Measurements from ENCODE around the gene ALDH3A1. TPM values are rescaled to one million over a fixed set of nuclear protein-coding genes. Genes with fewer than 3 reads are reported as not detected.

ALDH3A1 gene
- total RNA-seq, 1 experiment from 2014 or later: 0.24 TPM

DNA sequence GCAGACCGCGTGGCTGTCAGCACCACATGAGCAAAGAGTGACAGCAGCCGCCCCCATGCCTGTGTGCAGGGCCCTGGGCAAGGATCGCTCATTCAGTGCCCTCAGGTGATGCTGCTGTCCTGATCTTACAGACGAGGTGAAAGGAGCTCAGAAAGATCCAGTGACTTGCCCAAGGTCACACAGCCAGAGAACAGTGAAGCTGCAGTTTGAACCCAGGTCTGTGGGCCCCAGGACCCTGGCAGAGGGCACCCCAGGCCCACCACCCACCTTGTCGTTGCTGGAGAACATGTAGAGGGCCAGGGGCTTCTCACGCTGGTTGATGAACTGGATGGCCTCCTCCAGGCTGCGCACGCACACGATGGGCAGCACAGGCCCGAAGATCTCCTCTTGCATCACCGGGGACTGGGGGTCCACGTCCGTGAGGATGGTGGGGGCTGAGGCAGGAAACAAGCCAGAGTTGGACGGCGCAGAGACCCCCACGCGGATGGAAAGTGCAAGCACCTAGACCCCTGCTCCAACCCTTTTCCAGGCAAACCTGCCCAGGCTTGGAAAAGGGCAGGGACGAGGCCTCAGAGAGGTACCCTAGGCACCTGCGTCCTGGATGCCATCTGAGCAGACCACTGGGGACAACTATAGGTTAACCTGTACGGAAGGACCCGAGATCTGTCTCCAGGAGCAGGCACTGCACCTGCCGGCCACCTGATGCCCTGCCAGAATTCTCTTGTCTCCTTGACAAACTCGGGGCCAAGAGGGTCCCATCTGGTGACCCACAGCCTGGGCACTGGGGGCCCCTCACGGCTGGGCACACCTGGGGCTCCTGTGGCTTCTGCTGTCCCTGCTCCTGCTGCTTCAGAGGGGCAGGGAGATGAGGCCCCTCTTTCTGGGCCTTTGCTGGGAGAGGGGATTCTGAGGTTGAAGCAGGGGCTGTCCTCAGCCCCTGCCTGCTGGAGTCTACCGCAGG is 8.6 kb downstream of the ALDH3A1 start:
- no peaks in the 10 kb centered on the region for H3K36me3 ChIP-seq (replicated peaks; ENCODE audit: control insufficient read depth, insufficient read depth, low read length)
- H3K4me3 ChIP-seq (ENCODE audit: insufficient read depth, low read depth, low read length): no peak overlapping the region
- DNase-seq: no peak
- no peaks in the 10 kb centered on the region for H3K27me3 ChIP-seq (ENCODE audit: control insufficient read depth, insufficient read depth, low read length)

DNA sequence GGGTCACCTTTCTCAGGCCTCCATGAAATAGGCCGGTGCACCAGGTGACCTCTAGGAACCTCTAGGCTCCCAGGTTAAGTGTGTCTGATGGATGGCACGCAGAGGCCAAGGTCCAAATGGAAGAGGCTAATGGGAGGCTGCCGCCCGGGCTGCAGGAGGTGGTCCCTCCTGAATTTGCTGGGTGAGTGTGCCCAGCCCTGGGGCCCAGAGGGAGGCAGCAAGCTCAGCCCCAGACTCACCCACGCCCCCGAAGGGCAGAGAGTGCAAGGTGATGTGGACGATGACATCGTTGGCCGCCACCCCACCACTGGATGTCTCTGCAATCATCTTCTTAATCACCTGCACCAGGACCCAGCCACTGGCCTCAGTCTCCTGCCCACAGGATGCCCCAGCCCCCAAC is 9.3 kb downstream of the ALDH3A1 start:
- Histone ChIP-seq H3K27me3 (ENCODE audit: control insufficient read depth, insufficient read depth, low read length) (no peaks in the 10 kb centered on the region), H3K36me3 (replicated peaks; ENCODE audit: control insufficient read depth, insufficient read depth, low read length) (no peaks in the 10 kb centered on the region), H3K4me3 (ENCODE audit: insufficient read depth, low read depth, low read length) (no peak overlapping the region)
- no peak for DNase-seq

DNA sequence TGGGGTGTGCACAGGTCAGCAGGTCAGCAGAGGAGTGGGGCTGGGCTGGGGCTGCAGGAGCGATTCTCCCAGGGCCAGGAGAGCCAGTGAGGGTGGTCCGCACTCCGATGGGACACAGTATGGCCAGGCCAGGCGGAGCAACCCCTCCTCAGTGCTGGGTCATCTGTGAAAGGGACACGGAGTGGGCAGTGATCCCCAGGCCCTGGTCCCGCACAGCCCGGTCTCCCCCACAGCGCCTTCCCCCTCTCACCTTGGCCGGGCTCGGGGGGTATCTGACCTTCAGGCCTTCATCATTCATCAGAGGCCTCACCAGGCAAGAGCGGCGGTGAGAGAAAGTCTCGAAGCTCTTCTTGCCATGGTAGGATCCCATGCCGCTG is 10.0 kb downstream of the ALDH3A1 start:
- Histone ChIP-seq H3K4me3 (ENCODE audit: insufficient read depth, low read depth, low read length) (no peak overlapping the region), H3K36me3 (replicated peaks; ENCODE audit: control insufficient read depth, insufficient read depth, low read length) (no peaks in the 10 kb centered on the region), H3K27me3 (ENCODE audit: control insufficient read depth, insufficient read depth, low read length) (no peaks in the 10 kb centered on the region)
- no peak for DNase-seq

DNA sequence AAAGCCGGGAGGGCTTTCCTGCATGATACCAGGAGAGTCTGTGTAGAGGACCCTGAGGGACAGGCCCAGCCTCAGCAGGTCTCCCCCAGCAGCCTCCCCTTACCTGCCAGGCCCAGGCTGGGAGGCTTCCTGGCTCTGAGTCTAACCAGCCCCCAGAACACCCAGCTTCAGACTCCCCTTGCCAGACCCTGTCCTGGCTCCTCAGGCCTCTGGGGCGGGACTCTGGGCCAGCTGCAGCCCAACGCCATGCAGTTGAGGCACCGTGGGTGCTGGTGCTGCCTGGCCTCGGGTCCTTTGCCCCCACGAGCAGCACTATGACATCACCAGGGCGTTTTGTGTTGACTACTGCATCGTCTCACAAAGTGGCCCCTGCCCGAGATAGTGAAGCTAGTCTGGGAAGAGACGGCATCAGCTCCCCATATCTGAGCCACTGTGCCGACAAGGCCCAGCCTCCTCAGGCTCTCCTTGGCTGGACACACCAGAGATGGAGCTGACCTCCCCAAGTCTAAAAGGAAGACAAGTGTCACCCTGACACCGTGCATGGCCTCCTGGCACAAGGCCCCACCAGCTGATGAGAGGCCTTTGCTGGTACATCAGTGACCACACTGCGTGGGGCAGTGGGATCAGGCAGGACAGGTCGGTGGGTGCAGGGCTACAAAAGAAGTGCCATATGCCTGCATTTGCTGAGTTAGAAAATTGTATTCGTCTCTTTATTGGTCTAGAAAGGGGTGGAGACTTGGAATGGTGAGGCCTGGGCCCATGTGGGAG is 10.6 kb downstream of the ALDH3A1 start:
- no peak for DNase-seq
- no peak overlapping the region for H3K4me3 ChIP-seq (ENCODE audit: insufficient read depth, low read depth, low read length)
- no peaks in the 10 kb centered on the region for H3K27me3 ChIP-seq (ENCODE audit: control insufficient read depth, insufficient read depth, low read length)
- no peaks in the 10 kb centered on the region for H3K36me3 ChIP-seq (replicated peaks; ENCODE audit: control insufficient read depth, insufficient read depth, low read length)

DNA sequence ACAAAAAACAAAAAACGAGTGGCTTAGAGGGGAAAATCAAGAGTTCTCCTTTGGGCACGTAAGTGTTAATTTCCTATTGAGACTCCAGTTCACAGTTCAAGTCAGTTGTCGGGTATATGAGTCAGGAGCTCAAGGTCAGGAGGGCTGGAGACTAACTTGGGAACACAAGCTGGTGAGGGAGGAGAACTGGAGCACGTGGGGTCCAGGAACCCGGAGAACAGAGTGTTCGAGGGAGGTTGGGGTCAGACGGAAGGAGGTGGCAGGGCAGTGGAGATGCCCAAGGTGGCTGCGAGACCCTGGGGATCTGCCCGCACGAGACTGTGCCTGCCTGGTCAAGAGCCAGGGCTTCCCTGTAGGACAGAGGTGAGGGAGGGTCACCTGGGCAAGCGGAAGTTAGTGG is 12.0 kb downstream of the ALDH3A1 start:
- no peaks in the 10 kb centered on the region for H3K27me3 ChIP-seq (ENCODE audit: control insufficient read depth, insufficient read depth, low read length)
- no peak for DNase-seq
- H3K36me3 ChIP-seq (replicated peaks; ENCODE audit: control insufficient read depth, insufficient read depth, low read length): no peaks in the 10 kb centered on the region
- H3K4me3 ChIP-seq (ENCODE audit: insufficient read depth, low read depth, low read length): no peak overlapping the region

DNA sequence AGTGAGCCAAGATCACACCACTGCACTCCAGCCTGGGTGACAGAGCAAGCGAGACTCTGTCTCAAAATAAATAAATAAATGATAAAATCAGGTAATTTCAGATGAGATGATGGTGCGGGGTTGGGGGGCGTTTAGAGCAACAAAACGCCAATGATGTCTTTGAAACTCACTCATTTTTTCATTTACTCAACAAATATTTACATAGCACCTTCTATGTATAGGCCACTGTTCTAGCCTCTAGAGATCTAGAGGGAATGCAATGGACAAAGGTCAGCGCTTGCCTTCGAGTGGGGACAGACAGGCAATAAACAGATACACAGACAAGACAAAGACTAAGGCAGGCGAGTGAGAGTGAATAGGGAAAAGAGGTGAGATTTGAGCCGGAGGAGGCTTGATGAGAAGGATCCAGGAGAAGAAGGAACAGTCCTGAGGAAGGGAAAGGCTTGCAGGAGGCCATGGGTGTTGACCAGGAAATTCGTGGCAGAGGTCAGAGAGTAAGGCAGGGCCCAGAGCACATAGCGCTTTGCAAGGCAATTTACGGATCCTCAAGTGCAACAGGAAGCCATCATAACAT is 14.1 kb downstream of the ALDH3A1 start:
- DNase-seq: no peak
- Histone ChIP-seq H3K4me3 (ENCODE audit: insufficient read depth, low read depth, low read length) (no peak overlapping the region), H3K27me3 (ENCODE audit: control insufficient read depth, insufficient read depth, low read length) (no peaks in the 10 kb centered on the region), H3K36me3 (replicated peaks; ENCODE audit: control insufficient read depth, insufficient read depth, low read length) (no peaks in the 10 kb centered on the region)

DNA sequence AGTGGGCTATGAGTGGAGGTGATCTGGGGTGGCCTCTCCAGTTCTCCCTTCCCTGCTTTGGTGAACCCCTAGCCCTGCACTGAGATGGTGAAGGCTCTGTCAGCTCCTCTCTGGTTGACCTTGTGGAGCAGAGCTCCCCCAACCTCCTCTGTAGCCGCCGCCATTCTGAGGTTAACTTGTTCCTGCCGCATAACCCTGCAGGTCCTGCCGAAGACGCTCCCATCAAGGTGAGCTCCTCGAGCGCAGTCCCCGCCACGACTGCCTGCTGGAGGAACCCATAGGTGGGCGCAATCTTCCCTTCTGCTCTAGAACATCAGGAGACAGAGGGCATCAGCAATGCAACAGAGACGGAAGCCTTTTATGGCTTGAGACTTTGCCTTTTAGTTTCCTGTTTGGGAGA is 16.5 kb downstream of the ALDH3A1 start:
- Histone ChIP-seq H3K4me3 (ENCODE audit: insufficient read depth, low read depth, low read length) (no peak overlapping the region), H3K27me3 (ENCODE audit: control insufficient read depth, insufficient read depth, low read length) (no peaks in the 10 kb centered on the region), H3K36me3 (replicated peaks; ENCODE audit: control insufficient read depth, insufficient read depth, low read length) (no peaks in the 10 kb centered on the region)
- DNase-seq: no peak

DNA sequence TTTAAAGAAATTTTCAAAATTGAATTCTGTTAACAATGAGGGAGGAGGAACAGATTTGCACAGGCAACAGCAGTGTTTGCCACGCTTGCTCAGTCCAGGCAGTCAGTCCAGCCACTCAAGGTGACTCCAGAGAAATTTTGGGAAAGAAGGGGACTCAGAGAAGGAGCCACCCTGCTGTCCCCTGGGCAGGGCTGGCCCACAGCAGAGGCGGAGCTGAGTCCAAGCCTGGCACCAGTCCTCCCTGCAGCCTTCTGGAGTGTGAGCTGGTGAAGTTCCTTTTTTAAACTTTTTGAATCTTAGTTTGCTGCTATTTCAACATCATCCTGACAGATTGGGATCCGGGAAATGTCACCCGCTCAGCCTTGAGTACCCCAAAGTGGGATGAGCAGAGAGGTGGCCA is 17.3 kb downstream of the ALDH3A1 start:
- no peaks in the 10 kb centered on the region for H3K27me3 ChIP-seq (ENCODE audit: control insufficient read depth, insufficient read depth, low read length)
- H3K4me3 ChIP-seq (ENCODE audit: insufficient read depth, low read depth, low read length): no peak overlapping the region
- no peaks in the 10 kb centered on the region for H3K36me3 ChIP-seq (replicated peaks; ENCODE audit: control insufficient read depth, insufficient read depth, low read length)
- no peak for DNase-seq

DNA sequence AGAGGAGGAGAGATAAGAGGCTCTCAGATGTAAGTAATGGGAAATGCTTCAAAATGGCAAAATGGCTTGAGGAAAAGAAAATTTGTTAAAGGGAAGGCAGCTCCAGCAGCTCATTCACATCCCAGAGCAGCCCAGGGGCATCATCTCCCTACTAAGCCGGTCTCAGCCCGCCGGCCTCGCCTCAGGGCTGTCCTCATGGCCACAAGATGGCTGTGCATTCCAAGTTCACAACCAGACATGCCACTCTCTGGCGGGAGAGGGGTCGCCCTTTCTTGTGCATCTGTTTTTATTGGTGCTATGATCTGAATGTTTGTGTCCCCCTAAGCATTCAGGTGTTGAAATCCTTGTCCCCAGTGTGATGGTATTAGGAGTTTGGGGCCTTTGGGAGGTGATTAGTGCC is 18.2 kb downstream of the ALDH3A1 start:
- no peak overlapping the region for H3K4me3 ChIP-seq (ENCODE audit: insufficient read depth, low read depth, low read length)
- H3K36me3 ChIP-seq (replicated peaks; ENCODE audit: control insufficient read depth, insufficient read depth, low read length): no peaks in the 10 kb centered on the region
- DNase-seq: no peak
- H3K27me3 ChIP-seq (ENCODE audit: control insufficient read depth, insufficient read depth, low read length): no peaks in the 10 kb centered on the region

DNA sequence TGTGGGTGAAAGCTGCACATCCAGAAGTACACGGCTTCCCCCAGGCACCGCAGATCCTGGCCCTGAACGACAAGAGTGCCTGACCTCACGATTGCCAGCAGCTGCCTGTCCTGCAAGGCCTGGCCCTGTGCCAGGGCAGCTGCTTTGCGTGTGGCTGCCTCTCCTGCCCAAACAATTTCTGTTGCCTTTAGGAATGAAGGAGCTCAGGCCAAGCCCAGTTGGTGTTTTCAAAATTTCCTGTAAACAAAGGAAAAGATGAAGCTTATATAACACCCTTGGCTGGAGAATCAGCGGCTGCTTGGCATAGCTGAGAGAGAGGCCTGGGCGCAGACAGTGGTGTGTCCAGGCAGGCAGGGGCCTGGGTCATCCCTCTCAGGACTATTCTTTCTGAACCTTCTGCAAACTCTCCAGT is 20.0 kb downstream of the ALDH3A1 start:
- H3K4me3 ChIP-seq (ENCODE audit: insufficient read depth, low read depth, low read length): no peak overlapping the region
- no peaks in the 10 kb centered on the region for H3K27me3 ChIP-seq (ENCODE audit: control insufficient read depth, insufficient read depth, low read length)
- no peak for DNase-seq
- H3K36me3 ChIP-seq (replicated peaks; ENCODE audit: control insufficient read depth, insufficient read depth, low read length): no peaks in the 10 kb centered on the region

DNA sequence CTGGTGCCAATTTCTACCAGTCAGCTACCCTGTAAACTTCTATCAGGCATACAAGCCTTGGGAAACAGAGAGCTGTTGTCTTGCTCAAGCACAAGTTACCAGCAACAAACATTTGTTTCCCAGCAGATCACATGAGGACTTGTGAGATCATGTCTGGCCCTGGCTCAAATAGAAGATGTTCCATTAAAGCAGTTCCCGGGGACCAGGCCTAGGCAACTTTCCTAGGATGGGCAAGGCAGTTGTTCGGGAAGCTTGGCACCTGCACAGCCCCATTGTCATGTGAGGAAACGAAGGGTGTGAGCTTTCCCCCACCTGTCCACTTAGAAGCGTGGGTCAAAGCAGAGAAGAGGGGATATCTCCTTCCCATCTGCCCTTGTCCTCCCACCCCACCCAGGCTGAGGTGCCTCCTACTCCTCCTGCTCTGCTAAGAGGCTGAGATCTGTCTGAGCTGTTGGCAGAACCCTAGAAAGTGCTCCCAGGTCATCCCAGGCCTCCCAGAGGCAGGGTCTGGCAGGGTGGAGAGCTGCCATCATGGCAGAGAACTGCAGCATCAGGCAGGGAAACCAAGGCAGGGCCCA is 20.5 kb downstream of the ALDH3A1 start:
- Histone ChIP-seq H3K4me3 (ENCODE audit: insufficient read depth, low read depth, low read length) (no peak overlapping the region), H3K36me3 (replicated peaks; ENCODE audit: control insufficient read depth, insufficient read depth, low read length) (no peaks in the 10 kb centered on the region), H3K27me3 (ENCODE audit: control insufficient read depth, insufficient read depth, low read length) (no peaks in the 10 kb centered on the region)
- DNase-seq: no peak

DNA sequence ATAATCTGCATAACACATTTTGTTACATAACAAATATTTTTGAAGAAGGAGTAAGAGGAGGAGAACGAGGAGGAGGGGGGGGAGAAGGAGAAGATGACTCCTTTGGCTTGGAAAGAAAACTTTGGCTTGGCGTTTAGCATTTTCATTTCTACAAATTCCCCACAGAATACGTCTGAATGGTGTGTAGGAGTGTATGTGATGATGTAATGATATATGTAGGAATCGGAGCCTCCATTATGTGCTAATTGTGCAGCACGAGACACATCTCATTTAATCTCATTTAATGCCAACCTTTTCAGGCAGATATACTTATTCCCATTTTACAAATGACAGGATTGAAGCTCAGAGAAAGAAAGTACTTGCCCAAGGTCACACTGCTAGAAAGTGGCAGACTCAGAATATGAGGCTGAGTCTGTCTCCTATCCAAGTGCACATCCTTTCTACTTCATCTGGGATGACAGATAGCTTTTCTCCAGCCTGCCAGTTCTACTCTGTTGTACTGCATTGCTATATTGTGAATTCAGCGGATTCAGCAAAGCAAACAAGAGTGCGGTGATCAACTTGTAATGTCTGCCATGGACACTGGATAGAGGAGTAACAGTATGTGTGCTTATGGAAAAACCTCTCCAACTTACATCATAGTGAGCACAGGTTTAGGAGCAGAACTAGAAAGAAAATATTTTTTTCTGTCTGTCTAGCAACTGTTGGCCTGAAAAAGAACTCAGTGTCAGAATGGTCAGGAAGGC is 21.3 kb downstream of the ALDH3A1 start:
- no peaks in the 10 kb centered on the region for H3K27me3 ChIP-seq (ENCODE audit: control insufficient read depth, insufficient read depth, low read length)
- H3K4me3 ChIP-seq (ENCODE audit: insufficient read depth, low read depth, low read length): no peak overlapping the region
- no peaks in the 10 kb centered on the region for H3K36me3 ChIP-seq (replicated peaks; ENCODE audit: control insufficient read depth, insufficient read depth, low read length)
- no peak for DNase-seq

DNA sequence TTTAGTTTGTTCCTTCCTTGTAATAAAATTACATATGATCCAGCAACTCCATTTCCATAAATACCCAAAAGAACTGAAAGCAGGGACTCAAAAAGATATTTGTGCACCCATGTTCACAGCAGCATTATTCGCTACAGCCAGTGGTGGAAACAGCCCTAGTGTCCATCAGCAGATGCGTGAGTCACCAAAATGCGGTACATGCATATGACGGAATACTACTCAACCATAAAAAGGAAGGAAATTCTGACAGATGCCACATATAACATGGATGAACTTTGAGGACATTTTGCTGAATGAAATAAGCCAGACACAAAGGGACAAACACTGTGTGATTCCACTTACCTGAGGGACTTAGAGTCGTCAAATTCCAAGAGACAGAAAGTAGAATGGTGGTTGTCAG is 22.6 kb downstream of the ALDH3A1 start:
- no peaks in the 10 kb centered on the region for H3K36me3 ChIP-seq (replicated peaks; ENCODE audit: control insufficient read depth, insufficient read depth, low read length)
- DNase-seq: no peak
- H3K4me3 ChIP-seq (ENCODE audit: insufficient read depth, low read depth, low read length): no peak overlapping the region
- H3K27me3 ChIP-seq (ENCODE audit: control insufficient read depth, insufficient read depth, low read length): no peaks in the 10 kb centered on the region

Data from H7 (cell line).